ENCODE results near the gene CIC.
"Not testable (repeated sequence)": the region's sequence is repeated elsewhere in the genome, so short reads cannot be mapped to it uniquely, and the experiment has no call there.

- not testable (repeated sequence) for TF ChIP-seq POLR2A (IDR thresholded peaks at IDR 0.05); CTCF (IDR thresholded peaks at IDR 0.05 in 4 of 5, conservative IDR thresholded peaks at IDR 0.05 in 1 of 5)
These were observed 70.2 kb downstream of the CIC start for GRCh38 chr19:42339126-42339860.
